IMR-90 (cell line): Measurements from ENCODE around the gene CCNK. TPM values are rescaled to one million over a fixed set of nuclear protein-coding genes. Genes with fewer than 3 reads are reported as not detected.

Source experiments
- ATAC-seq: fragments of 200-7000 bp; cut with Tn5 transposase; 2 replicates; pipeline ENCODE4 v1.9.1; 2020; ENCODE audit warnings: low read depth, mild to moderate bottlenecking, moderate library complexity
- BruUV-seq: library from RNA; stranded (reverse); fragments of 400-500 nt; replicated peaks from 2 replicates; lab custom pipeline; 2021; lab: Mats Ljungman, UMichigan
- CTCF ChIA-PET: fragments of 300-600 bp; formaldehyde crosslinking; extraction: SDS; loops from one replicate; lab custom pipeline; 2021; ENCODE audit warnings: antibody characterized with exemption; lab: Yijun Ruan, JAX
- POLR2A ChIA-PET: fragments of 300-600 bp; sonication (Branson Sonifier 250); formaldehyde crosslinking; loops from one replicate; lab custom pipeline; 2022; ENCODE audit warnings: antibody characterized with exemption; ENCODE audit not compliant: unreplicated experiment; lab: Charles Lee
- DNase-seq: peaks from one replicate; pipeline ENCODE4 v3.0.0; 2013
- H2AFZ ChIP-seq: replicated peaks from 2 replicates; pipeline ENCODE3; 2013; ENCODE audit warnings: low read length, mild to moderate bottlenecking; ENCODE audit not compliant: poor library complexity
- H2AK5ac ChIP-seq: 2 replicates; pipeline ENCODE4 v1.6.1; 2013; ENCODE audit warnings: low read depth, low read length, inconsistent platforms
- H2AK9ac ChIP-seq: replicated peaks from 2 replicates; pipeline ENCODE3; 2013; ENCODE audit warnings: mild to moderate bottlenecking, low read depth, low read length, moderate library complexity; ENCODE audit not compliant: poor library complexity
- H2BK120ac ChIP-seq: 2 replicates; pipeline ENCODE4 v1.6.1; 2013; ENCODE audit warnings: low read depth, low read length, inconsistent platforms
- H2BK15ac ChIP-seq: 3 replicates; pipeline ENCODE4 v1.6.1; 2013; ENCODE audit warnings: low read depth, low read length, inconsistent platforms
- H2BK20ac ChIP-seq: 2 replicates; pipeline ENCODE4 v1.6.1; 2013; ENCODE audit warnings: low read depth, mild to moderate bottlenecking, inconsistent platforms, low read length, moderate library complexity
- H2BK5ac ChIP-seq: 2 replicates; pipeline ENCODE4 v1.6.1; 2013; ENCODE audit warnings: mild to moderate bottlenecking, low read depth, low read length, inconsistent platforms; ENCODE audit not compliant: poor library complexity, severe bottlenecking
- H3K14ac ChIP-seq: replicated peaks from 2 replicates; pipeline ENCODE4 v1.6.1; 2013; ENCODE audit warnings: low read depth, low read length, inconsistent platforms
- H3K18ac ChIP-seq: 2 replicates; pipeline ENCODE4 v1.6.1; 2013; ENCODE audit warnings: low read depth, low read length, control low read depth
- H3K23ac ChIP-seq: 2 replicates; pipeline ENCODE4 v1.6.1; 2013; ENCODE audit warnings: low read depth, low read length, inconsistent platforms
- H3K27ac ChIP-seq: 2 replicates; pipeline ENCODE4 v1.5.1; 2013; ENCODE audit warnings: mild to moderate bottlenecking, control low read depth, low read length; ENCODE audit not compliant: insufficient read depth
- H3K27me3 ChIP-seq: 2 replicates; pipeline ENCODE4 v1.6.1; 2013; ENCODE audit warnings: low read length; ENCODE audit not compliant: control insufficient read depth, insufficient read depth
- H3K36me3 ChIP-seq: 2 replicates; pipeline ENCODE4 v1.6.1; 2013; ENCODE audit warnings: low read length, mixed read lengths; ENCODE audit not compliant: control insufficient read depth, insufficient read depth
- H3K4ac ChIP-seq: 2 replicates; pipeline ENCODE4 v1.6.1; 2013; ENCODE audit warnings: low read depth, low read length, inconsistent platforms
- H3K4me1 ChIP-seq: 2 replicates; pipeline ENCODE4 v1.6.1; 2013; ENCODE audit warnings: low read length, mixed read lengths; ENCODE audit not compliant: control insufficient read depth, insufficient read depth
- H3K4me2 ChIP-seq: 2 replicates; pipeline ENCODE4 v1.6.1; 2013; ENCODE audit warnings: low read depth, mild to moderate bottlenecking, control low read depth, low read length, moderate library complexity
- H3K4me3 ChIP-seq: 2 replicates; pipeline ENCODE4 v1.5.1; 2013; ENCODE audit warnings: low read depth, mild to moderate bottlenecking, control low read depth, low read length, moderate library complexity; ENCODE audit not compliant: insufficient read depth
- H3K56ac ChIP-seq: 2 replicates; pipeline ENCODE4 v1.6.1; 2013; ENCODE audit warnings: low read length, inconsistent platforms; ENCODE audit not compliant: insufficient read depth; ENCODE audit errors: extremely low read depth
- H3K79me1 ChIP-seq, 2 experiments: 2 replicates each; pipeline ENCODE4 v1.6.1; 2013; ENCODE audit warnings: low read length in 2 of 2, inconsistent platforms in 1 of 2, low read depth in 1 of 2
- H3K9ac ChIP-seq: 2 replicates; pipeline ENCODE4 v1.6.1; 2013; ENCODE audit warnings: low read depth, low read length, control low read depth
- H3K9me1 ChIP-seq: 2 replicates; pipeline ENCODE4 v1.6.1; 2013; ENCODE audit warnings: low read length, inconsistent platforms; ENCODE audit not compliant: insufficient read depth
- H3K9me3 ChIP-seq: 2 replicates; pipeline ENCODE4 v1.6.1; 2013; ENCODE audit warnings: low read length; ENCODE audit not compliant: control insufficient read depth, insufficient read depth
- H4K20me1 ChIP-seq: 2 replicates; pipeline ENCODE4 v1.6.1; 2013; ENCODE audit warnings: low read length, inconsistent platforms; ENCODE audit not compliant: insufficient read depth
- H4K5ac ChIP-seq: 2 replicates; pipeline ENCODE4 v1.6.1; 2013; ENCODE audit warnings: mild to moderate bottlenecking, low read depth, low read length, control low read depth
- H4K8ac ChIP-seq, 2 experiments: 2 replicates each; pipeline ENCODE4 v1.6.1; 2013; ENCODE audit warnings: low read depth in 2 of 2, low read length in 2 of 2, control low read depth in 1 of 2, inconsistent platforms in 1 of 2
- H4K91ac ChIP-seq: 2 replicates; pipeline ENCODE4 v1.6.1; 2013; ENCODE audit warnings: low read depth, low read length, inconsistent platforms; ENCODE audit not compliant: insufficient read depth
- FOS ChIP-seq: fragments of 150-350 bp; IDR thresholded peaks from 2 replicates; pipeline ENCODE4 v1.6.1; 2016; ENCODE audit warnings: low read depth, low read length
- MAFK ChIP-seq: IDR thresholded peaks from 2 replicates; pipeline ENCODE4 v1.6.1; 2012; ENCODE audit warnings: low read depth, low read length, improper control_type of control experiment
- MAZ ChIP-seq: IDR thresholded peaks from 2 replicates; pipeline ENCODE4 v1.6.1; 2012; ENCODE audit warnings: low read depth, mild to moderate bottlenecking, low read length, improper control_type of control experiment, moderate library complexity, borderline replicate concordance
- RAD21 ChIP-seq: IDR thresholded peaks from 2 replicates; pipeline ENCODE4 v1.6.1; 2012; ENCODE audit warnings: low read length, improper control_type of control experiment
- WGBS, 2 experiments: methylation state at CpG; one replicate each; pipeline versions ENCODE4 v1.1.5 to v1.1.7; 2013; ENCODE audit warnings: missing lambda C conversion rate in 2 of 2; ENCODE audit not compliant: insufficient read length in 1 of 2; ENCODE audit errors: extremely low coverage in 2 of 2; 5-methylcytosine and 5-hydroxymethylcytosine counted together
- dilution Hi-C: fragments of 300-500 bp; cut with HindIII; formaldehyde crosslinking; loops from one replicate; pipeline ENCODE4 v1.14.3; 2018; ENCODE audit warnings: low sequenced_read_pairs; ENCODE audit not compliant: unreplicated experiment
- in situ Hi-C: fragments of 300-500 bp; cut with MboI; formaldehyde crosslinking; loops from 3 replicates; pipeline ENCODE4 v1.14.3; 2019; ENCODE audit warnings: low sequenced_read_pairs, inconsistent platforms, mixed read lengths
- intact Hi-C: fragments of 100-400 bp; cut with micrococcal nuclease; formaldehyde crosslinking; loops from 2 replicates; pipeline ENCODE4 v1.10.0; 2022
- microRNA-seq, 2 experiments: library from miRNA; stranded (forward) in 1 of 2; unstranded in 1 of 2; fragments of 10-50 nt in 1 of 2; fragments of <30 nt in 1 of 2; gene quantifications in 1 of 2; microRNA quantifications in 1 of 2; one replicate each; pipeline versions ENCODE3 to v1.1.0; 2013 to 2020; ENCODE audit not compliant: insufficient read depth in 1 of 2, insufficient read length in 1 of 2, unreplicated experiment in 1 of 2
- polyA plus RNA-seq, 3 experiments: library from polyadenylated mRNA; depleted of rRNA; stranded (reverse); fragments of >200 nt; gene quantifications; 2 replicates each; pipeline ENCODE4 v1.2.3, GENCODE V29; 2012; ENCODE audit warnings: low replicate concordance in 1 of 3
- small RNA-seq, 5 experiments: library from RNA; depleted of rRNA; stranded (forward); fragments of <200 nt; gene quantifications; one replicate each; pipeline ENCODE3, GENCODE V24; 2012
- total RNA-seq: library from RNA; depleted of rRNA; stranded (reverse); fragments of >200 nt; gene quantifications from 2 replicates; pipeline ENCODE4 v1.2.3, GENCODE V29; 2012; rRNA removed
- TF ChIP-seq, protein P1 (sequence below): fragments of 150-350 bp; IDR thresholded peaks from 2 replicates; pipeline ENCODE4 v1.6.1; 2017; ENCODE audit warnings: mild to moderate bottlenecking, antibody characterized with exemption, low read length, low read depth

The CCNK gene
- total and polyA plus RNA-seq, 2 of the 4 experiments (the other 2 are of a cell fraction), result 18.8 to 38.3 TPM

DNA sequence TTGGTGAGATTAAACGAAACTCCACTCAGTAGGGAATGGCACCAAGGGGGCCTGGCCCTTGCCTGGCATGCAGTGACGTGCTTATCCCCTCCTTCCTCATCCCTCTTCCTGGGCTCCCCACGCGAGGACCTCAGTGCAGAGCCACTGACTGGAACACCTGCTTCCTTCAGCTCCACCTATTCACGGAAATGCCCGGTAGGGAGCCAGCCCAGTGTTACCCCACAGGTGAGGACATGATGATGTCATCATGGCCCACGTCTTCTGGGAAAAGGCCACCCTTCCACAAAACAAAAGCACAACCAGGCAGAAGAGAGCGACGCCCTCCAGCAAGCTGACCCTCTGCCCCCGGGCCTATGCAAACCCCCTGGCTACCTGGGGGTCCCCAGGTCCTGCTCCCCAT, 80.7 kb downstream of the CCNK start:
- H4K5ac ChIP-seq, result no peak overlapping the region
- ATAC-seq (no peak), DNase-seq (no peak)
- peaks cover 35% of the 10 kb centered on the region for H3K4me1 ChIP-seq
- no peak overlapping the region for H3K14ac ChIP-seq
- H3K4me3 ChIP-seq, result no peak overlapping the region
- peaks cover 33 to 91% of the 10 kb centered on the region in 2 experiments for H3K79me1 ChIP-seq
- H4K20me1 ChIP-seq, result peaks cover 77% of the 10 kb centered on the region
- no peaks in the 10 kb centered on the region for H3K27me3 ChIP-seq
- no peaks in the 10 kb centered on the region for H3K36me3 ChIP-seq
- H3K27ac ChIP-seq, result no peak overlapping the region
- TF ChIP-seq, protein P1, sequence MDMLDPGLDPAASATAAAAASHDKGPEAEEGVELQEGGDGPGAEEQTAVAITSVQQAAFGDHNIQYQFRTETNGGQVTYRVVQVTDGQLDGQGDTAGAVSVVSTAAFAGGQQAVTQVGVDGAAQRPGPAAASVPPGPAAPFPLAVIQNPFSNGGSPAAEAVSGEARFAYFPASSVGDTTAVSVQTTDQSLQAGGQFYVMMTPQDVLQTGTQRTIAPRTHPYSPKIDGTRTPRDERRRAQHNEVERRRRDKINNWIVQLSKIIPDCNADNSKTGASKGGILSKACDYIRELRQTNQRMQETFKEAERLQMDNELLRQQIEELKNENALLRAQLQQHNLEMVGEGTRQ, result no peak
- TF ChIP-seq RAD21 (no peak), FOS (no peak), MAFK (no peak), MAZ (no peak)
- H4K91ac ChIP-seq, result no peak overlapping the region
- no peak overlapping the region for H3K4ac ChIP-seq
- dilution Hi-C loops (no loop called here), intact Hi-C loops (no loop called here), in situ Hi-C loops (no loop called here)
- no peak overlapping the region for H2AFZ ChIP-seq
- H2AK5ac ChIP-seq, result 0 out of 2 replicates have a peak overlapping the region, but pooled peaks have one; percentile 26
- no peak overlapping the region for H2BK120ac ChIP-seq
- H3K18ac ChIP-seq, result no peak overlapping the region
- no peak overlapping the region for H4K8ac ChIP-seq
- H2BK20ac ChIP-seq, result no peak overlapping the region
- BruUV-seq, result no TSS peak
- H3K9ac ChIP-seq, result no peak overlapping the region
- H3K4me2 ChIP-seq, result no peak overlapping the region
- no peaks in the 10 kb centered on the region for H3K9me3 ChIP-seq
- H3K56ac ChIP-seq, result no peak overlapping the region
- CTCF ChIA-PET, result no interaction called here
- peaks cover 16% of the 10 kb centered on the region; the same call in 1 of the 2 replicates for H3K9me1 ChIP-seq
- H2BK15ac ChIP-seq, result no peak overlapping the region
- no peak overlapping the region for H3K23ac ChIP-seq
- POLR2A ChIA-PET, result no interaction called here
- H2AK9ac ChIP-seq, result peak overlapping the region; percentile 58
- no peak overlapping the region for H2BK5ac ChIP-seq
- whole genome bisulfite sequencing, 2 experiments, result 94% methylated on average over 7 of the region's 10 CpGs; no CpG with 5 or more reads in 1 of the 2 experiments

Small RNA genes within 50 kb of the gene (microRNA-seq; reads per million reads assigned to microRNA genes)
- not detected for gene RNU6-91P (ENCODE audit: insufficient read depth, insufficient read length)

Small RNA genes within 50 kb of the gene (small RNA-seq; reads per million reads assigned to genes)
- 0.04 to 1.8 (median 0.15) reads per million in 5 experiments for gene RNU6-91P

Other genes starting within 250 kb of the CCNK start
- gene BCL11B, start 209.2 kb upstream of the CCNK start, total RNA-seq, result under 0.01 TPM in 2 replicates
- not detected in 2 replicates for gene BCL11B, start 209.2 kb upstream of the CCNK start, polyA plus RNA-seq (2012; rRNA removed)
- 31.9 and 35.0 TPM in 2 replicates for gene SETD3, start 550 bp upstream of the CCNK start, total RNA-seq
- gene SETD3, start 550 bp upstream of the CCNK start, polyA plus RNA-seq (2012; rRNA removed), result 15.9 and 18.8 TPM in 2 replicates
- 13.9 and 16.0 TPM in 2 replicates for gene CCDC85C, start 122.8 kb downstream of the CCNK start, total RNA-seq
- 19.0 and 22.2 TPM in 2 replicates for gene CCDC85C, start 122.8 kb downstream of the CCNK start, polyA plus RNA-seq (2012; rRNA removed)
- 0.56 and 0.72 TPM in 2 replicates for gene HHIPL1, start 163.7 kb downstream of the CCNK start, total RNA-seq
- gene HHIPL1, start 163.7 kb downstream of the CCNK start, polyA plus RNA-seq (2012; rRNA removed), result 0.65 and 1.4 TPM in 2 replicates
- gene CYP46A1, start 202.9 kb downstream of the CCNK start, total RNA-seq, result under 0.01 and 0.18 TPM in 2 replicates
- gene CYP46A1, start 202.9 kb downstream of the CCNK start, polyA plus RNA-seq (2012; rRNA removed), result 0.24 and 0.31 TPM in 2 replicates